Neutrophil (primary cell): Measurements from ENCODE around the gene CDK6.

ENCODE experiments used
- H3K27ac ChIP-seq: fragments of 200-600 bp; sonication (generic); 2 replicates; pipeline ENCODE4 v1.5.1; 2016; ENCODE audit warnings: mild to moderate bottlenecking, moderate library complexity
- H3K27me3 ChIP-seq: fragments of 200-600 bp; sonication (generic); 2 replicates; pipeline ENCODE4 v1.6.0; 2016; ENCODE audit warnings: mild to moderate bottlenecking
- H3K36me3 ChIP-seq: fragments of 200-600 bp; sonication (generic); 2 replicates; pipeline ENCODE4 v1.5.1; 2017
- H3K4me1 ChIP-seq, 2 experiments: fragments of 200-600 bp in 1 of 2; sonication (generic) in 1 of 2; 1 replicate in 1 of 2; 2 replicates in 1 of 2; pipeline versions ENCODE4 v1.5.1 to v1.6.1; 2013 to 2016; ENCODE audit warnings: low read depth in 1 of 2, low read length in 1 of 2, mild to moderate bottlenecking in 1 of 2, moderate library complexity in 1 of 2; ENCODE audit not compliant: control insufficient read depth in 1 of 2, insufficient read depth in 1 of 2
- H3K4me3 ChIP-seq, 2 experiments: fragments of 200-600 bp in 1 of 2; sonication (generic) in 1 of 2; 1 replicate in 1 of 2; 2 replicates in 1 of 2; pipeline ENCODE4 v1.5.1; 2013 to 2016; ENCODE audit warnings: low read depth in 1 of 2, low read length in 1 of 2, mild to moderate bottlenecking in 1 of 2, moderate library complexity in 1 of 2
- H3K9me3 ChIP-seq: fragments of 200-600 bp; sonication (generic); 2 replicates; pipeline ENCODE4 v1.5.1; 2016
- TF ChIP-seq, protein P1 (sequence below): fragments of 200-600 bp; sonication (generic); IDR thresholded peaks from 2 replicates; pipeline ENCODE4 v1.5.1; 2016; ENCODE audit warnings: antibody characterized with exemption

The CDK6 gene

DNA sequence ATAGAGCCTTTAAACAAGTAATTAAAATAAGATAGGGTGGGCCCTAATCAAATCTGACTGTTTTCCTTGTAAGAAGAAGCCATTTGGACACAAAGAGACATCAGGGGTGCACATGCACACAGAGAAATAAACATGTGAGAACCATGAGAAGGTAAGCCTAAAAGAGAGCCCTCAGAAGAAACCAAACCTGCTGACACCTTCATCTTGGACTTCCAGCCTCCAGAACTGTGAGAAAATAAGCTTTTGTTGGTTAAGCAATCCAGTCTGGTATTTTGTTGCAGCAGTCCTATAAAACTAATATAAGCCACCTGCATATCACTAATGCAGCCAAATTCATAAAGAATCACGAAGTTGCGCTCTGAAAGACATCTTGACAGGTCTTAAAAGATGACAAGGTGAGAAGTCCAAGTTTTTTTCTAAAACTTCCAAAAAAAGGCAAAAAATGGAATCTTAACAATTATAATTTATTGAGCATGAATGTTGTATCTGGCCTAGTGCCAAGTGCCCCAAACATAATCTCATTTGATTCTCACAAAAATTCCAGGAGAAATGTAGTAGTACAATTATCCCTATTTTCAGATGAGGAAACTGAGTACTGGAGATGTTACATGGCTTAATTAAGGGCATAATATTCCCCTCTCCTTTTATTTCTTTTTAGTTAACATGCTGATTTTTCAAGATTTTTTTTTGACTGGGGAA, 211.9 kb downstream of the CDK6 start:
- Histone ChIP-seq H3K4me1 (peaks cover 3 to 4% of the 10 kb centered on the region in 2 experiments), H3K27ac (no peak overlapping the region), H3K27me3 (no peaks in the 10 kb centered on the region), H3K4me3 (no peak overlapping the region), H3K36me3 (no peaks in the 10 kb centered on the region), H3K9me3 (no peaks in the 10 kb centered on the region)
- TF ChIP-seq, protein P1, sequence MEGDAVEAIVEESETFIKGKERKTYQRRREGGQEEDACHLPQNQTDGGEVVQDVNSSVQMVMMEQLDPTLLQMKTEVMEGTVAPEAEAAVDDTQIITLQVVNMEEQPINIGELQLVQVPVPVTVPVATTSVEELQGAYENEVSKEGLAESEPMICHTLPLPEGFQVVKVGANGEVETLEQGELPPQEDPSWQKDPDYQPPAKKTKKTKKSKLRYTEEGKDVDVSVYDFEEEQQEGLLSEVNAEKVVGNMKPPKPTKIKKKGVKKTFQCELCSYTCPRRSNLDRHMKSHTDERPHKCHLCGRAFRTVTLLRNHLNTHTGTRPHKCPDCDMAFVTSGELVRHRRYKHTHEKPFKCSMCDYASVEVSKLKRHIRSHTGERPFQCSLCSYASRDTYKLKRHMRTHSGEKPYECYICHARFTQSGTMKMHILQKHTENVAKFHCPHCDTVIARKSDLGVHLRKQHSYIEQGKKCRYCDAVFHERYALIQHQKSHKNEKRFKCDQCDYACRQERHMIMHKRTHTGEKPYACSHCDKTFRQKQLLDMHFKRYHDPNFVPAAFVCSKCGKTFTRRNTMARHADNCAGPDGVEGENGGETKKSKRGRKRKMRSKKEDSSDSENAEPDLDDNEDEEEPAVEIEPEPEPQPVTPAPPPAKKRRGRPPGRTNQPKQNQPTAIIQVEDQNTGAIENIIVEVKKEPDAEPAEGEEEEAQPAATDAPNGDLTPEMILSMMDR = no peak

DNA sequence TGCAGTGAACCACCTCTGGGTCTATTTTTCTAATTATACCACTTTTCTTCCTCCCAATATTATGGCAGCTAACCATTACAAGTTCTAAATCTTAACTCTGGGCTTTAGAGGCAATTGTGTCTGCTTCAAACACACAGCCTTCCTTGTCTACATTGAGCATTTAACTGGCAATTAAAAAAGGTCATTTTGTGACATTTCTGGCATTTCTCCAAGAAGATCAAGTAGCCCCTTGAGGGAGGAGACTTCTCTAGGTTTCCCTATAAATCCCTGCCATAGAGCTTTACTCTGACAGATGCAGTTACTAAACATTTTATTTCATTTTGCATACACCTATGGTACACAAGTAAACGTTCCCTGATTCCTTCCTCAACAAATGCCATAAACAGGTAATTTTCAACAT, 212.8 kb downstream of the CDK6 start:
- no peak overlapping the region for H3K27ac ChIP-seq

DNA sequence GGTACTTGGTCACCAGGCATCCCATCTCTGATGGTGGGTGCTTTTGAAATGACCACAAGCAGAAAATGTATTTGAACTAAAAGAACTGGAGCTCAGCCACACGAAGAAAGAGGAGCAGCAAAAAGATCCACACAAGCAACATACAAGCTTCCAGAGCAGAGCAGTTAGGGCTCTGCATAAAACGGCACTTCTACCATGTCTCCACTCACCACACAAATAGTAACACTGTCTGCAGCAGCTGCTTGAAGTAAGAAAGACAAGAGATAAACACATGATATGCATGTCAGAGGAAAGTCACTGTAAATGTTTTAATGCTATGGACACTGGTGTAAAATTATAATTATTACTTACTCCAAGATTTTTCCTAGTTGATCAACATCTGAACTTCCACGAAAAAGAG, 213.7 kb downstream of the CDK6 start:
- H3K4me1 ChIP-seq = peaks cover 3 to 4% of the 10 kb centered on the region in 2 experiments
- H3K27ac ChIP-seq = no peak overlapping the region
- H3K4me3 ChIP-seq = no peak overlapping the region
- no peaks in the 10 kb centered on the region for H3K36me3 ChIP-seq
- H3K27me3 ChIP-seq = no peaks in the 10 kb centered on the region
- no peaks in the 10 kb centered on the region for H3K9me3 ChIP-seq
- TF ChIP-seq, protein P1 = no peak

More for the DNA sequence above, 212.8 kb downstream of the CDK6 start:
- no peaks in the 10 kb centered on the region for H3K36me3 ChIP-seq
- peaks cover 3 to 4% of the 10 kb centered on the region in 2 experiments for H3K4me1 ChIP-seq
- no peak overlapping the region for H3K4me3 ChIP-seq
- H3K27me3 ChIP-seq = no peaks in the 10 kb centered on the region
- TF ChIP-seq, protein P1 = no peak
- no peaks in the 10 kb centered on the region for H3K9me3 ChIP-seq

DNA sequence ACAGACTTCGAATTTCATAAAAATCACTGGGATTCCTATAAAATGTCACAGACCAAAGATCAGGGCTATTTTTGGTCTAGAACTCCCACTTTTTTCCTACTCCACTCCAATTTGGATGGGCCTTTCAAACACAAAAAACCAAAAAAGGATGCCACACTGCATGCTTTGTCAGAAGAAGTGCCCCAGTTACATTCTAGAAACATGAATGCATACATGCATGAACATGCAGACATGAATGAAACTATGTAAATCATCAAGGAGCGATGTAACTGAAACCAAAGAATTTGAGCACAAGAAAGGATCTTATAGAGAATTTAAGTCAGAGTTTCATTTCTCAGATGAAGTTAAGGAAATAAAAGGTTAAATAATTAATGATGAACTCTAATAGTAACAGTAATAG, 214.3 kb downstream of the CDK6 start:
- H3K4me1 ChIP-seq = peaks cover 3 to 4% of the 10 kb centered on the region in 2 experiments
- peaks cover 2% of the 10 kb centered on the region for H3K36me3 ChIP-seq
- no peaks in the 10 kb centered on the region for H3K9me3 ChIP-seq
- H3K27me3 ChIP-seq = no peaks in the 10 kb centered on the region
- TF ChIP-seq, protein P1 = no peak
- no peak overlapping the region for H3K27ac ChIP-seq
- no peak overlapping the region for H3K4me3 ChIP-seq

DNA sequence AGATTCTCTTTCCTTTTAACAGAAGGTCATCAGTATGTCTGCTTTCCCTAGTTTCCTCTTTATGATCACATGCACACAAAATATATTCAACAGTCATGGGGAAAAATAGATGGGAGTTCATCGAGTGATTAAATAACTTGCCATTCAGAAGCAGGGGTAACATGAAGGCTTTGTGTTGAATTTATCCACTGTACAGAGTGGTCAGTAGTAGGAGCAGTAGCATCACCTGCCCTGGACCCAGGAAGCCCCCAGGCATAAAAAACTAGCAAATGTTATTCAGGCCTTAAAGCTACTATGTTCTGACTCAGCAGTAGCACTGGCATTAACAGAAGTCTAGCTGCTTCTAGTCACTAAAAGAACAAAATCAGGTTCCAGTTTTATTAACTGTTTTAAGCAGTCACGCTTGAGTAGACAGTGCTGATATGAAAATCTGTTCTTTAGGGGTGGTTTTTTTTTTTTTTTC, 214.8 kb downstream of the CDK6 start:
- TF ChIP-seq, protein P1 = no peak
- Histone ChIP-seq H3K4me1 (peaks cover 3 to 4% of the 10 kb centered on the region in 2 experiments), H3K4me3 (no peak overlapping the region), H3K9me3 (no peaks in the 10 kb centered on the region), H3K27me3 (no peaks in the 10 kb centered on the region), H3K27ac (no peak overlapping the region), H3K36me3 (peaks cover 7% of the 10 kb centered on the region)
